GOT3 (cell line): ENCODE results near the gene TBCB.

Source experiments
- DNase-seq: peaks from one replicate; lab custom pipeline; 2025; ENCODE audit warnings: mixed read lengths; lab: John Stamatoyannopoulos, UW

TBCB gene

DNA sequence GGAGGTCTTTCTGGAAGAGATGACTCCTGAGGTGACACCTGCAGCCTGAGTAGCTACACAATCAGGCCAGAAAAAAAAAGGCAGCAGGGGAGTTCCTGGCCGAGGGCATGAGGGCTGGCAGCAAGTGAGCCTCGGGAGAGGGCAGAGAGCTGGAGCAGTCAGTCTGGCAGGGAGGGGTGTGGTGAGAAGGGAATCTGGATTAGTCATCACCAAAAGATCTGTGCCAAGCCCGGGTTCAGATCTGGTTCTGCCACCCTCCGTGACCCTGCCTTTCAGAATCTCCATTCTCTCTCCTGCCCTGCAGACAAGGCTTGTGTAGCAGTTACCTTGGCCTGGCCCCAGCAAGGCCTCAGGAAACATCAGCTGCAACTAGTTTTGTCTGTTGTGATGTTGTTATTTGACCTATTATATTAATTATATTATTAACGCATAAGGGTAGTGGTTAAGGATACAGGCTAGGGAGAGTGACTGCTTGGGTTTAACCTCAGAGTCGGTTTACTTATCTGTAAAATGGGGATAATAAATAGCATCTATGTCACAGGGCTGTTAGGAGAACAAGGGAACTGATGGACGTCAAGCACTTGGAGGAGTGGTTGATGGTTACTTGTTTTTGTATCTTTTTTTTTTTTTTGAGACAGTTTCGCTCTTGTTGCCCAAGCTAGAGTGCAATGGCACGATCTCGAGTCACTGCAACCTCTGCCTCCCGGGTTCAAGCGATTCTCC, 21.9 kb downstream of the TBCB start:
- no peak for DNase-seq

DNA sequence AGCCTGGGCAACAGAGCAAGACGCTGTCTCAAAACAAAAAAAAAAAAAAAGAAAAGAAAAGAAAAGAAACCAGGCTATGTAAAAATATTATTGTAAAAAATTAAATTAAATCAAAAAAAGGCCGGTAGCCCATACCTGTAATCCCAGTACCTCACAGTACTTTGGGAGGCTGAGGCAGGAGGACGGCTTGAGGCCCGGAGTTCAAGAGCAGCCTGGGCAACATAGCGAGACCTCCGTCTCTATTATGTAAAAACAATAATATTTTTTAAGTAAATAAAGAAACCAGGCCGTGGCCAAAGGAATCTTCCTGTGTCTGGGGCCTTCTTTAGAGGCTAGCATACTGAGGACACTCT, 23.8 kb downstream of the TBCB start:
- DNase-seq = no peak

DNA sequence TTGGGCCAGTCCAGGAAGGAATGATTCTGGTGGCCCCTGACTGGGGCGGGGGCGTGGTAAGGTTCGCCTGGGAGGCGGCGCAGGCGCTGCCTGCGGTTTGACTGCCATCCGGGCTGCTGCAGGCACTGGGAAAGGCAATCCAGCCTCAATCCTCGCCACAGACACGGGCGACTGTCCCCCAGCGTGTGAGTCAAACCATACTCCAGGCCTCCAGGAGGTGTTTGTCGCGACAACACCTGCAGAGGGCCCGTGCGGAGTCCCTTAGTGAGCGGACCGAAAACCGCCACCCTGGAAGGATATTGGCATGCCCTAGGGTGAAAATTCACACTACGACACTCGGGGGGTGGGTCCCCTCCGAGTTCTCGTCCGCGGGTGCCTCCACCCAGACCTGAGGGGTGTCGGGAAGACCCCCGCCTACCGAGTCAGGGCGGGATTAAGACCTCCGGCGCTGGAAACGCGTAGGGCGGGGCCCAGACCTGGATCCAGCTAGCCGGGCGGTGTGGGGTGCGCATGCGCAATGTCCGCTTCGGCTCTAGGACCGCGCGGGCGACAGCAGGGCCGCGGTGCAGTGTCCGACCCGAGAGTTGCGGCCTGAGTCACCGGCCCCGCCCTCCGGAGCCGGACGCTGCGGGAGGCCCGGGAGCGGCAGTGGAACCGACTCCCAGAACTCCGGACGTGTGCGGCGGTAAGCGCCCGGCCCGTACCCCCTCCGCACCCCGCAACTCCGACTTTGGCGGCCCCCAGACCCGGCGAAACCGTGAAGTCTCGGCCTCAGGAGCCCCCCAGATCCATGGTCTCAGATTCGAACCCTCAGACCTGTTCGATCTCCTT, 24.4 kb downstream of the TBCB start, which contains the start of gene CAPNS1:
CAPNS1 (plus strand) TSS at position 594 of the 831 bp plus-strand sequence. CDS start 946 bp downstream, outside the sequence.
- peak; percentile 88 for DNase-seq

DNA sequence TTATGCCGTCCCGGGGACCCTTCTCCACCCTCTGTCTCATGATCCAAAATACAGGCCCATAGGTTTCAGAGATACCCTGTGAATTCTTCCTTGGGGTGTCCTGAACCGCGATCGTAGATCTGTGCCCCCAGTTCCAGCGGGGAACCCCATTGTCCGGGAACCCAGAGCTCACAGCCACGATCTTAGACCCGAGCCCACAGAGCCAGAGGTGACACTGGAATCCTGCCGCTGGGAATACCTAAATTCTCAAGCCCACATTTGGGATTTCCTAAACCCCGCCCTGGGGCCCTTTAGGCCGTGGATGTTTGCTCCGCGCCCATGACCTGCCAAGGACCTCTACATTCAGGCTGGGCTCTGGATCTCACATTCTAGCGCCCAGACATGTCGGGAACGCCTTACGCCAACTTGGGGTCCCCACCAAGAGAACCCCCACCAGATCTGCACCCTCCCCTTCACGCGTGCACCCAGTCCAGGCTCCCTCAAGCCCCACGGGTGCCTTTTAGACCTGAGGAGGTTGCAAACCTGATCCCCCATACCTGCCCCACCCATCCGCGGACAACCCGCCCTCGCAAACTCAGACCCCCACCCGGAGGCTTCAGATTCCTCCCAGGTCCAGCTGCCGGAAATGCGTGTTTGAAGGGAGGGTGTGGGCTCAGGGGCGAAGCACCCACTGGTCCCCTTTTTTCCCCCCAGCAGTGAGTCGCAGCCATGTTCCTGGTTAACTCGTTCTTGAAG, 25.2 kb downstream of the TBCB start:
- DNase-seq = no peak

DNA sequence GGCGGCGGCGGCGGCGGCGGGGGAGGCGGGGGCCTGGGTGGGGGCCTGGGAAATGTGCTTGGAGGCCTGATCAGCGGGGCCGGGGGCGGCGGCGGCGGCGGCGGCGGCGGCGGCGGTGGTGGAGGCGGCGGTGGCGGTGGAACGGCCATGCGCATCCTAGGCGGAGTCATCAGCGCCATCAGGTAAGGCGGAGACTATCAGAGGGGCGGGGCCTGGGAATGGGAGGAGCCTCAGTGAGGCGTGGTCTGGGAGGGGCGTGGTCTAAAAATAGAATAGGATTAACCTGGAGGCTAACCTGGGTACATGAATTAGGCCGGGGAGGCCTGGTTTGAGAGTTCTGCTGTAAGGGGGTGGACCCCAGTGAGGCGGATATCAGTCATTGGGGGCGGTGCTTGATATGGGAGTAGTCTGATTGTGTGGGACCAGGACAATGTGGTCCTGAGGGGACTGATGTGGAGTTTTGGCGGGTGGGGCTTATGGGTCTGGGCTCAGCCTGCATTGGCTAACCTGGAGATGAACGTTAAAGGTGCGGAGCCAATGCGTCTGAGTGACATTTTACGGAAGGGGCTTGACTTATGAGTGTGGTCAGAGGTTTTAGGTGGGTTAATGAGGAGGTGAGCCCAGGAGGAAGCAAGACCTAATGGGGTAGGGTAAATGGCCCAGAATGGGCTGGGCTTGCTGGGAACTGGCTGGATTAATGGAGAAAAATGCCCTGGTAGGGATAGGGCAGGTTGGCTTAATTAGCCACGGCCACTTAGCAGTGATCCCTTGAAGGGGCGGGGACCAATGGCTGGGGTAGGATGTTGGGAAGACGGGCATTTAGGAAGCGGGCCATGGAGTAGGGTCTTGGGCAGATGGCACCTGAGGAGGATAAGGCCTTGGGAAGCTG, 26.0 kb downstream of the TBCB start:
- peak; percentile 34 for DNase-seq

DNA sequence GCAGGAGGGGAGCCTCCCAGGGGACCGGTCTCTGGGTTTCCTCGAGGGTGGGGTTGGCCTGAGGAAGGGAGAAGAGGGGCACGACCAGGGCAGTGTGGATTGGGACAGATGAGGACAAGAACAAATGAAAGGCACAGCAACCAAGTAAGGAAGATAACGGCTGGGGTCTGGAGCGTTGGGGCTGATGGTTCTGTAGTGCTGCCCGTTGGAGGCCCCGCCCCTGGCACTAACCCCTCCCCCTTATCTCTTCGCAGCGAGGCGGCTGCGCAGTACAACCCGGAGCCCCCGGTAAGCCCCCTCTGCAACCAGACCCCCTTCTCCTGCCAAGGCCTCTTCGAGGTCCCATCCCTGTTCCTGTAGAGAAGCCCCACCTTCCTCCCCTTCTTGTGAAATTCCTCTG, 26.8 kb downstream of the TBCB start:
- no peak for DNase-seq

DNA sequence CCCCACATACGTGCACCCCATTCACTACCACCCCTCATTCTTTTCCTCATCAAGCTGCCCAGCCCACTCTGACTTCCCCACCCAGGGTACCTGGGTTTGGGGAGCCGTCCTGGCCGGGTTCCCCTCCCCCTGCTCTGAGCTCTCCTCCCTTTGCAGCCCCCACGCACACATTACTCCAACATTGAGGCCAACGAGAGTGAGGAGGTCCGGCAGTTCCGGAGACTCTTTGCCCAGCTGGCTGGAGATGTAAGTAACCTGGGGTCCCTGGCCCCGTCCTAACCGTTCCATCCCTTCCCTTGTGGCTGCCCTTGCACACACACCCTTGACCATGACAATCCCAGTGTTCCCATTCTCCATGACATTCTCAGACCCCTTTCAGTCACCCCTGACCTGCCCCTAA, 27.2 kb downstream of the TBCB start:
- no peak for DNase-seq

DNA sequence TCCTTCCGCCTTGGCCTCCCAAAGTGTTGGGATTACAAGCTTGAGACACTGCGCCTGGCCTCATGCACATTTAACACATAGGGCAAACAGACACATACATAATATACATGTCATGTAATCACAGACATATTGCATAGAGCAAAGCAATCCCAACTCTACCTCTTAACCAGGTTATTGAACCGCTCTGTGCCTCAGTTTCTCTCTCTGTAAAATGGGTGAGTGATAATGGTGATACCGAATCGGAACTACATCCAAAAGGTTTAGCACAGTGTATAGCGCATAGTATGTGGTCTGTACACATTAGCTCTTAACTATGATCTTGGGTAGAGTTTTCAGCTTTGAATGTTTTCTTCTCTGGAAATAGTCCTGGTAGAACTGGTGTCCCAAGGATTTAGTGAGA, 29.4 kb downstream of the TBCB start:
- DNase-seq = no peak

DNA sequence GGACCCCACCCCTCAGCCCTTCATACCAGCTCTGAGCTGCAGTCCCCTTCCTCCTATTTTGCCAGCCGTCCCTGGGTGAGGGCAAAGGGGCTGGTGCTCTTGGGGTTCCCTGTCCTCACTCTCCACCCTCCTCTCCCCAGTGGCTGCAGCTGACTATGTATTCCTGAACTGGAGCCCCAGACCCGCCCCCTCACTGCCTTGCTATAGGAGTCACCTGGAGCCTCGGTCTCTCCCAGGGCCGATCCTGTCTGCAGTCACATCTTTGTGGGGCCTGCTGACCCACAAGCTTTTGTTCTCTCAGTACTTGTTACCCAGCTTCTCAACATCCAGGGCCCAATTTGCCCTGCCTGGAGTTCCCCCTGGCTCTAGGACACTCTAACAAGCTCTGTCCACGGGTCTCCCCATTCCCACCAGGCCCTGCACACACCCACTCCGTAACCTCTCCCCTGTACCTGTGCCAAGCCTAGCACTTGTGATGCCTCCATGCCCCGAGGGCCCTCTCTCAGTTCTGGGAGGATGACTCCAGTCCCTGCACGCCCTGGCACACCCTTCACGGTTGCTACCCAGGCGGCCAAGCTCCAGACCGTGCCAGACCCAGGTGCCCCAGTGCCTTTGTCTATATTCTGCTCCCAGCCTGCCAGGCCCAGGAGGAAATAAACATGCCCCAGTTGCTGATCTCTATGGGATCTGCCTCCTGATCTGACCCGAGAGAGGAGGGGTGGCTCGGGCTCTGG, 34.6 kb downstream of the TBCB start:
- DNase-seq = no peak

DNA sequence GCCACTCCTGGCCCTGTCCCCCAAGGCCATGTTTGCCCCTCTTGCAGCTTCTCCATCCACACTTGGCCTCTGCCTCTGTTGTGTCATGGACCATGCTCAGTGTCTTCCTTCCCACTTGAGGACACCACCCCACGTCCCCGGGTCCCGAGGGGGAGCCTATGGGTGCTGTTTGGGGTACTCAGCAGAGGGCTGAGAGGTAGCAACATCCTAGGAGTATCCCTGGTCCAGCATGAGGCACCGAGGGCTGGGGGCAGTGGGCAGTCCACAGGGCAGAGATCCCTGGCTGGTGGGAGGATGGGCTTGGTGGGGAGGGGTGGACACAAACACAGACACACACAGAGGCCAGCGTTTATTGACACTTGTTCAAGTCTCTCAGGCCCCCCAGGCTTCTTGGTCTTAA, 35.3 kb downstream of the TBCB start:
- no peak for DNase-seq

DNA sequence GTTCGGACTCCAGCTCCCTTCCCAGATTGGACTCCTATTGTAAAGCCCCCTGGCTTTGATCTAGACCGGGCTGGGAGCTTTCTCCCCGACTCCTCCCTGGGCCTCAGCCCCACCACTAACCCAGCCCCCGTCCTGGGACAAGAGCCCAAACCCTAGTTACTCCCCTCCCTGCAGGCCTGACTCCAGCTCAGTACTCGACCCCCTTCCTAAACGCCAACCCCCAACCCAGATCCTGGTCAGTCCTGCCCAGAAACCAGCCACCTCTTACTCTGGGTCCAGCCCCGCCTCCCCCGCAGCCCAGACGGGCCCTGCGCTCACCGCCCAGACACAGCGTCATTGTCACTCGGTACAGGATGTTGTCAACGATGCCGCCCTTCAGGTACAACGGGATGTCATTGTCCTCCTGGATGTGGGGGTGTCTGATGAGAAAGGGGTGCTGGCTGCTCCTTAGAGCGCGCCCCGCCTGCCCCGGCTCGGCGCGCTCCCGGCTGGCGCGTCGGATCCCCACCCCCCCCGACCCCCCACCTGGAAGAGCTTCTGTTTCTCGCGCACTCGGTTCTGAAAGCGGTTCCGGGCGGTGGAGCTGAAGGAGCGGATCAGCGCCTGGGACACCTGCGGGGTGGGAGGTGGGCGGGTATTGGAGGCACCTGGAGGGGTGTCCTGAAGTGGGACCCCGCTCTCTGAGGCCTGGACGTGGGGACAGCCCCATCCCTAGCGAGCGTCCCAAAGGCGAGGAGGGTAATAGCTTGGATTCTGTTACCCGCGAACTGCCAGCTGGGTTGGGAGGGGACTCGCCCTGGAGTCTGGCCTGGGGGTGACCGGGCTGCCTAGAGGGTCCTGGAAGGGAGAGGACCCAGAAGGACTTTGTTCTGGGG, 36.1 kb downstream of the TBCB start:
- DNase-seq = no peak

DNA sequence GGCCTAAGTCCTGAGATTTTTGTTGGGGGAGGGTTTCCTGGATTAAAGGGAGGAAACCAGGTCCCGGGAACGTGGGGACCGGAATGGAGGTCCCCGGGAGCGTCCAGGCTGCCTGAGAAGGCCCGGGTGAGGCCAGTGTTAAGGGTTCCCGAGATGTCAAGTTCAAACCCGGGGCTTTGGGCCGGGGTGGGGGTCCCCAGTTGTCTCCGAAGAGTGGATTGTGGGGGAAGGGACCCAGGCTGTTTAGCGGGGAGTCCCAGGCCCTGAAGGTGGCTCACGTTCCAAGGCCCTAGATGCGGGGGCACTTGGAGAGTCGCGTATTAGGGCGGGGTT, 36.7 kb downstream of the TBCB start:
- DNase-seq = no peak

DNA sequence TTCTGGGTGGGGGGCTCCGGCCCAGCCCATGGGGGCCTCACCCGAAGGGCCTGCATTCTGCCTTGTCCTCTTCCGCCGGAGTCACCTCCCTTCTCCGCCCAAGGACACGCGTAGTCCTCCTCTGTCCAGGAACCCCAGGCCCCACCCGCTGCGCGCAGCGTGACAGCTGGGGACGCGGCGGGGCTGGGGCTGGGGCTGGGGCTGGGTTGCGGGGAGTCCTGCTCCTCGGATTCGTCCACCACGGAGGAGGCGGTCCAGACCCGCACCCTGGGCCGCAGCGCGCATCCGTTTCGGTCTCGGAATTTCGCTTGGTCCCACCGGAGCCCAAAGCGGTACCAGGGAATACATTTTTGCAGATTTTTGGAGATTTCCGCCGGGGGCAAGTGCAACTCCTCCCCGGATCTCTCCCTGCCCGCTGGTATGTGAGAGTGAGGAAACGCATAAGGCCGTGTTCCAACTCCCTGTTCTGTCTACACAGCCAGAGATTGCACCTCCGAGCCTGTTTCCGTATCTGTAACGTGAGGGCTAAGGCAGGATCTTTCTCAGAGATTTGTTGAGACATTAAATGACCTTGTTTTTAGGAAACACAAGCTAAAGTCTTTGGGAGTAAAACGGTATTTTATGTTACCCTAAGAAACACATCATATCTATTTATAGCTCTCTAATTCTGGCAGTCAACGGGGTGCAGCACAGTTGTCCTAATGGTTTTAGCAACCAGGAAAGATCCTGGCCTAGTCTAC, 37.3 kb downstream of the TBCB start, which contains the start of gene COX7A1:
COX7A1 (minus strand) TSS at position 96 of the 740 bp plus-strand sequence; CDS start at position 56, 40 bp downstream.
- DNase-seq = no peak

DNA sequence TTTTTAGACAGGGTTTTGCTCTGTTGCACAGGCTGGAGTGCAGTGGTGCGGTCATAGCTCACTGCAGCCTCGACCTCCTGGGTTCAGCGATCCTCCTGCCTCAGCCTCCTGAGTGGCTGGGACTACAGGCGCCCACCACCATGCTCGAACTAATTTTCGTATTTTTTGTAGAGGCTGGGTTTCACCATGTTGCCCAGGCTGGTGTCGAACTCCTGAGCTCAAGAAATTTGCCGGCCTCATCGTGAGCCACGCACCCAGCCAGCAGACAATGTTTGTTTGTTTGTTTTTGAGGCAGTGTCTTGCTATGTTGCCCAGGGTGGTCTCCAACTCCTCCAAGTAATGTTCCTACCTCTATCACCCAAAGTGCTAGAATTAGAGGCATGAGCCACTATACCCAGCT, 37.9 kb downstream of the TBCB start:
- no peak for DNase-seq

DNA sequence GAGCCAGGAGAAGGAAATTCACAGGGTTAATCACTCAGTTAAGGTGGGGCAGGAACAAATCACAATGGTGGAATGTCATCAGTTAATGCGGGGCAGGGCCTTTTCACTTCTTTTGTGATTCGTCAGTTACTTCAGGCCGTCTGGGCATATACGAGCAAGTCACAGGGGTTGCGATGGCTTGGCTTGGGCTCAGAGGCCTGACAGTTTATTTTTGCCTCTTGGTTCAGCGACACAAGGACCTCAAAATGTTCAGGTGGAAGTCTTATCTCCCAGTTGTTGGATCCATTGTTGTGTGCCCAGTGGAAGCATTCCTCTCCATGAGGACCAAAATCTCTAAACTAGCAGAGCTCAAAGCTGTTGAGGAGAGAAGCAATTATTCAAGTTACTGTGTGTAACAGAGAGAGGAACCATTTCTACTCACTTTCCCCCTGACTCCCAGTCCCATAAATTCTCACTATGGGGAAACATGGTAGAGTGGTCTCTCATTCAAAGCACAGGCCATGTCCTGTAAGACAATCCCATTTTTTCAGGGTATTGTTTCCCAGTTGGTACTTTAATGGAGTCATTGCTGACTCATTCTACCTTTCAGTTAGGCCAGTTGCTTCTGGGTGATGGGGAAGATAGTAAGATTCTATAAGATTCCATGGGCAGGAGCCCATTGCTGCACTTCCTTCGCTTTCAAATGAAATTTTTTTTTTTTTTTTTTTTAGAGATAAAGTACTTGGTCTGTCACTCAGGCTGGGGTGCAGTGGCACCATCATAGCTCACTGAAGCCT, 45.7 kb downstream of the TBCB start:
- DNase-seq = no peak

DNA sequence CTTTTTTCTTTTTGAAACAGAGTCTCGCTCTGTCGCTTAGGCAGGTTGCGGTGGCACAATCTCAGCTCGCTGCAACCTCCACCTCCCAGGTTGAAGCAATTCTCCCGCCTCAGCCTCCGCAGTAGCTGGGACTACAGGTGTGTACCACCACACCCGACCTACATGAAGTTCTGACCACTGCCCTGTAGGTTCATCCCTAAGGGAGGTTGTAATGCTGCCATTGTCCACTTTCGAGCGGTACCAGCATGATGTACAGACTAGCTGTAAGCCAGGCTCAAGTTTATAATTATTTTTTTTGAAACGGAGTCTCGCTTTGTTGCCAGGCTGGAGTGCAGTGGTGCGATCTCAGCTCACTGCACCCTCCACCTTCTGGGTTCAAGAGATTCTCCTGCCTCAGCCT, 48.5 kb downstream of the TBCB start:
- DNase-seq = no peak

DNA sequence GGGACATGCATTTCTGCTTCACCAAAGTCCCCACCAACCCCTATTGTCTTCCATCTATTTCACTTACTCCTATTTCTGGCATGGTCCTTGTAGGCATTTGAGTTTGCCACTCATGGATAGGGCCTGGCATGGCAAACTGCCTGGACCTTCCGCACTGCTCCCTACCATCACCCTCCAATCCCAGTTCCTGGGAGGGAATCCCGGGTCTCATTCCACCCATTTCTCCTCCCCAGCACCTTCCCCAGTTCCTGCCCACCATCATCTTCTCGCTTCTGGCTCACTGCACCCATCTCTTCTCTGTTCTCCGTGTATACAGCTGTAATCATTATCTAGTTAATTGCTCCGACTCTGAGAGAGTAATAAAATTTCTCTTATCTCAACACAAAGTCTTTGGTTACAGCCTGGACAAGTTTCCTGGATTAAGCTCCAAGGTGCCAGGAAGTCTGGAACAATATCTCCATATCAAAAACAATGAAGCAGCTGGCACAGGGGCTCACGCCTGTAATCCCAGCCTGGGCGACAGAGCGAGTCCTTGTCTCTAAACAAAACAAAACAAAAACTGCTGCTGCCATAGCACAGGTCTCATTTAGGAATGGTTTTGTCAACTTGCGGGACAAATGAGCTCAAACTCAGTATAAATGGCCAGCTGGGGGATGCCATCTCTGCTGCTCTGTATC, 54.0 kb downstream of the TBCB start:
- no peak for DNase-seq

DNA sequence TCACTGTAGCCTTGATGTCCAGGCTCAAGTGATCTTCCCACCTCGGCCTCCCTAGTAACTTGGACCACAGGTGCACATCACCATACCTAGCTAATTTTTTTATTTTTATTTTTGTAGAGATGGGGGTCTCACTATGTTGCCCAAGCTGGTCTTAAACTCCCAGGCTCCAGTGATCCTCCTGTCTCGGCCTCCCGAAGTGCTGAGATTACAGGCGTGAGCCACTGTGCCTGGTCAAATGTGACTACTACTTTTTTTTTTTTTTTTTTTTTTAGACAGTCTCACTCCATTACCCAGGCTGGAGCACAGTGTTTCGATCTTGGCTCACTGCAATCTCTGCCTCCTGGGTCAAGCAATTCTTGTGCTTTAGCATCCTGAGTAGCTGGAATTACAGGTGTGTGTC, 57.6 kb downstream of the TBCB start:
- DNase-seq = no peak
